Head of caudate nucleus (tissue), 42 donors: ENCODE data around the gene THEMIS.

ENCODE experiments used
- DNase-seq, 42 donors: peaks; one replicate each; pipeline versions ENCODE4 v3.0.0 to v3.0.0-alpha.2; 2020 to 2021; ENCODE audit warnings: mixed read lengths in 7 of 42
- intact Hi-C: fragments of 100-400 bp; cut with DNase I; formaldehyde crosslinking; loops from one replicate; pipeline ENCODE4 v1.15.0; 2022

THEMIS gene

GRCh38 chr6:127868338-127868737 is 32.5 kb downstream of the THEMIS start:
- intact Hi-C loops, result no loop called here
- no peak for DNase-seq

DNA sequence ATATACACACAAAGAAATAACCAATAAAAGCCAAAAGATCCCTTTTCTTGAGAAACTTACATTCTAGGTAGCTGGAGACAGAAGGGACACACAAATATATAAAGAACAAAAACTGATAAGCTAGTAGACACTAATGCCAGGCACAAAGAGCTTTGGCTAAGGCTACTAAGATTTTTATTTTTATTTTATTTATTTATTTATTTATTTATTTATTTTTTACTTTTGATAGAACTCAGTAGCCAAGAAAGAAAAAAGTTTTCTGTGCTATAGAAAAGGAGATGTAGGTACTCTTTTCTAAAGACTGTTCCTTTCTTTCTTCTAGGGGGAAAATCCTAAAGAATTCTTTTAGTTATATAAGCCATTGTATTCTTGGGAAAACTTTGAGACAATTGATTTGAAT is 34.1 kb downstream of the THEMIS start:
- DNase-seq, result no peak
- intact Hi-C loops, result no loop called here

GRCh38 chr6:127865108-127865507 is 35.8 kb downstream of the THEMIS start:
- intact Hi-C loops, result no loop called here
- no peak for DNase-seq

DNA sequence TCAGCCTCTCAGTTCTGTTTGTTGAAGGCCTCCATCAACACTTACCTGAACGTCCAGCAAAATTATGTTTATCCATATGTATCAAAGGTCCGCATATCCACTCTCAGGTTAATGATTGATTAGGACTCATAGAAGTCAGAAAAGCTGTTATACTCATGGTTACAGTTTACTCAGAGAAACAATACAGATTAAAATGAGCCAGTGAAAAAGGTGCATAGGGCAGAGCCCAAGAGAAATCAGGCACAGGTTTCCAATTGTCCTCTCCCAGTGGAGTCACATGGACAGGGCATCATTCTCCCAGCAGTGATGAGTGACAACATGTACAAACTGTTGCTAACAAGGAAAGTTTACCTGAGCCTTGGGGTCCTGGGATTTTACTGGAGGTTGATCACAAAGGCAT is 36.2 kb downstream of the THEMIS start:
- no peak for DNase-seq
- intact Hi-C loops, result no loop called here

GRCh38 chr6:127860723-127861122 is 40.1 kb downstream of the THEMIS start:
- intact Hi-C loops, result no loop called here
- no peak for DNase-seq

DNA sequence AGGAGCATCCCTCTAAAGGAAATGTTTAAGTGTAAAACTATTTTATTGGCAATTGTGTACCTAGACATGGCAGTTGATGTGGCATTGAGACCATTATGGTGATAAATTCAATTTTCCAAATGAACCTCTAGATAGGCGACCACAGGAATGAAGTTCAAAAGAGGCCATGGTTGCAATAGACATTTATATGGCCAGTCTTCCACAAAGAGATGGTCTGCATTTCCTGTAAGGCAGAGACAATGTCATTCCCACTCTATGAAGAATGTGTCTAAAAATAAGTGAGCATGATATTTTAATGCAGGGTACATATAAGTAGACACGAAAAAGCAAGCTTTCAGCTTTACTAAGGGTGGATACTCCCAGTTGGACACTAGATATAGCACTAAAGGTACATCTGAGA is 40.9 kb downstream of the THEMIS start:
- DNase-seq, result no peak
- intact Hi-C loops, result loop anchor here (10.0 kb wide), 2 partner anchors 665 to 885 kb away; partner anchors contain the start of gene PTPRK

DNA sequence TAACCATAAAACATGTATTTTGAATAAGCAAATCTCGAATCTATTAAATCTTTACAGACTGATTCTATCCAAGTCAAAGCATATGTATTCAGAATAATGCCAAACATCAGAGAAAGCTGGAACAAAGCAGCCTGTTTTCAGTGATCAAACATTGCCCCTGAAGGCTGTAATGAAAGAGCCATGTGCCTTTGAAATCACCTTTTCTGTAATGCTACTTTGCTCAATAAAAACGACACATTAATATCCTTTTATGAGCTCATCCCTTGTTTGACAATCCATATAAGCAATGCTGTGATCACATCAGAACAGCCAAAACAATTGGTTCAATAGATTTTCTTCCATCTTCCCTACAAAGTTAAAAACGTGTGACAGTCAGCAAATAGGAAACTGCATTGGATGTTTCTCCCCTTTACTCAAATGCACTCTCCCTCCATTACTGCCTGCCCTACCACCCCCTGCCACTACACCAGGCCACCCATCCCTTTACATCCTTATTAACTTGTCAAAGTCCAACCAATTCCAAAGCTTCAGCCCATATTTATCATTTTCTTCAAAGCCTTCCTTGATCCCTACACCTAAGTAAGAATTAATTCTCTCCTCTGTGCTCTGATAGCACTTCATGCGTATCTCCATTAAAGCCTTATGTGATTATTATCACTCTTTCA is 42.0 kb downstream of the THEMIS start:
- no peak for DNase-seq
- intact Hi-C loops, result loop anchor here (10.0 kb wide), 2 partner anchors 666 to 886 kb away; partner anchors contain the start of gene PTPRK

GRCh38 chr6:127857051-127857637 is 43.7 kb downstream of the THEMIS start:
- DNase-seq, result no peak
- intact Hi-C loops, result loop anchor here (10.0 kb wide), 2 partner anchors 668 to 888 kb away; partner anchors contain the start of gene PTPRK

DNA sequence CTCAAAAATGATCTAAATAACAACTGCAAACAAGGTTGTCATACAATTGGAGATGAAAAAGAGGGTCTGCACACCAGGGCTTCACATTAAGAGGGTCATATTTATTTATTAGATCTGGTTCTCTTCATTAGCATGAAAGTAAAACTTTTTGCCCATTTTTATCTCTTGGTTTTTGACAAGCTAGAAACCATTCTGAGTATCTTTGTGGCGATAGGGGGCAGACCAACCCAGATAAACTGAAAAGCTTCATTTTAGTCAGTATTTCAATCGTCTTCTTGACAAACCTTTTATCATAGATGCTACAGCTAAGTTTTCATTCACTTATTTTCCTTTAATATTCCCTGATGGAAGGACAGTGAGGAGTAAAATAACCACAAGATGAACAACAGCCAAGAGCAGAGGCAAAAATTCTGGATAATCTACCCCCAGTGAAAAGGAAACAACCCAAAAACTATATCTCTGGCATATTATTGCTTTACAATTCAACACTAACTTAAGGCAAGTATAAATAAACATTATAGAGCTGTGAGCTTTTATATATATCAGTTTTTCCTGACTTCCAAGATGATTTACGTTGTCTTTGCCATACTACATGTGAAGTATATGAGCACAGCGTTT is 45.2 kb downstream of the THEMIS start:
- DNase-seq, result peak in 35 of 42 donors; percentile 3 to 87 (median 55)

GRCh38 chr6:127854009-127854408 is 46.8 kb downstream of the THEMIS start:
- DNase-seq, result no peak
- intact Hi-C loops, result loop anchor here (10.0 kb wide), 2 partner anchors 671 to 891 kb away; partner anchors contain the start of gene PTPRK

More for the DNA sequence above, 45.2 kb downstream of the THEMIS start:
- intact Hi-C loops, result loop anchor here (10.0 kb wide), 2 partner anchors 669 to 889 kb away; partner anchors contain the start of gene PTPRK

- DNase-seq, result no peak
- intact Hi-C loops, result loop anchor here (10.0 kb wide), 2 partner anchors 674 to 894 kb away; partner anchors contain the start of gene PTPRK
Observed at GRCh38 chr6:127851197-127851596, 49.7 kb downstream of the THEMIS start.

DNA sequence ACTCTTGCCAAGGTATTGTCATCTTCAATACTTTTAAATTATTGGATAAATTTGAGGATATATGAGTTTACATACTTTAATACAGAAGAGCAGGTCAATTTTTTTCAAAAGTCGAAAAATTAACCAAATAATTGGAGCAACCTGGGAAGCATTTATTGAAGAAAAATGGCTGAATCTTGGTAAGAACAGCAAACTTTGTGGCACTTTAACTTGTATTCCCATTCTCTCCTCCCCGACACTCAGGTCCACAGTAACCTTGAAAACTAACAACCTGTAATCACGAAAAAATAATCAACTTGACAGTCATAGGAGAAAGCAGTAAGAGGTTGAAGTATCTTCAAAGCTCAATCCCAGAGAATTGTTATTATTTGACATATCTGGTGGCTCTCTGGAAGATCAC is 55.6 kb downstream of the THEMIS start:
- intact Hi-C loops, result no loop called here
- DNase-seq, result no peak

DNA sequence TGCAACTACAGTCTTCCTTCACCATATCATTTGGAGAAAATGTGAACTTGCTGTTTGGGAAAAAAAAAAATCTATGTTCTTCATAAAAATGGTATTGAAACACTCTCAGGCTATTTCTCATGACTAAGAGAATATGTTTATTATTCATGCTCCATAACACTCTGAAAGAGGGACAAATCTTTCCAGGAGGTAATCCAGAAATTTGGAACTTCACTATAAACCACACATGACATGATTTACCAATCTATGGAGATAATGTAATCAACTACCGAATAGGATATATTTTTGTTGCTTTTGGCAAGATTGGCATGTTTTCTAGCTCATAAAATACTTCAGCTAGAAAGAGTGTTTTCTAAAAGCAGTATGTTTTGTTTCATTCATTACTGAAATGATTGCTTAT is 56.3 kb downstream of the THEMIS start:
- intact Hi-C loops, result no loop called here
- no peak for DNase-seq

DNA sequence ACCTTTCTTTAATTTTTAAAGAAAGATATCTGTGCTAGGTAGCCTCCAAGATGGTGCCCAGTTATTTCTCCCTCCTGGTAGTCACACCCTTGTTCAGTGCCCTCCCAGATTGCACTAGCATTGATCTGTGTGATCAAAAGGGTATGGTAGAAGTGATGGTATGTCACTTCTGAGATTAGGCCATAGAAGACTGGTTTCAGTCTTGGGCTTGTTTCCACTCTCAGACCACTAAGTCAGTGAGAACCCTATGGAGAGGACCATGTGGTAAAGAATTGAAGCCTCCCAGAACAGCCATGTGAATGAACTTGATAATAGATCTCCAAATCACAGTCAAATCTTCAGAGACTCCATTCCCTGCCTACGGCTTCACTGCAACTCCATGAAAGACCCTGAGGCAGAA is 57.3 kb downstream of the THEMIS start:
- intact Hi-C loops, result no loop called here
- DNase-seq, result no peak

GRCh38 chr6:127842562-127842961 is 58.3 kb downstream of the THEMIS start:
- DNase-seq, result no peak
- intact Hi-C loops, result no loop called here

- intact Hi-C loops, result no loop called here
- DNase-seq, result no peak
Observed at GRCh38 chr6:127841811-127842210, 59.0 kb downstream of the THEMIS start.

GRCh38 chr6:127834136-127834535 is 66.7 kb downstream of the THEMIS start:
- DNase-seq, result no peak
- intact Hi-C loops, result no loop called here

GRCh38 chr6:127833336-127833735 is 67.5 kb downstream of the THEMIS start:
- intact Hi-C loops, result no loop called here

DNA sequence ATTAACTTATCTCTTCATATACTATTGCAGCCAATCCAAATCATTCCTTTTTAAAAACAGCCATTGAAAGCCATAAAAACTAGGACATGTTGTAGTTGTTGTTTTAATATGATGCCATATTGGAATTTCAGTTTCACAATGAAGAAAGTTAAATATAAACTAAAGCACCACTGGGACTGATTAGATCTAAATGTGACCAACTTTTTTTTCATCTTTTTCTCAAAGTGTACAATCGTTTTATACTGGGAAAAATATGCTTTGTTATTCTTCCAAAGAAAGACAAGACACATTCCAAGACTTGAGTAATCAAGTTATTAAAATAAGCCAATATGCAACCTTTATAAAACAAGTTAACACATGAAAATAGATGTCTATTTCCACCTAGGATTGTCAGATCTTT is 68.5 kb downstream of the THEMIS start:
- DNase-seq, result no peak
- intact Hi-C loops, result no loop called here

More at GRCh38 chr6:127833336-127833735, 67.5 kb downstream of the THEMIS start:
- no peak for DNase-seq

DNA sequence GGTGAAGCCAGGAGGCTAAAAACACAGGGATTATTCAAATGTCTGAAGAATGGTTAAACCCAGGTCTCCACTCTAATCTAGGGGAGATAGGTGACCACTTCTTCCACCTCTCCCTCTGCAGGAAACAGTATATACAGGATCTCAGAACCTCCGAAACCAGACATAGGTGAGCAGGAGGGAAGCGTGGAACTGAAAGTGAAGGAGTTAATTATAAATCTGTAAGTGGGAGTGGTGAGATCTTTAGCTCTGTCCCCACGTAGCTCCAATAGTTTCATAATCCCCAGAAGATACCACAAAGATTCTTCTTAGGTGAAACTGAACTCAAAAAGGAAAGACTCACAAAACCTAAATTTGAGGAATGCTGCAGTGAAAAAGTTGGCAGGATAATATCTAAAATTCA is 76.8 kb downstream of the THEMIS start:
- DNase-seq, result no peak

More for the DNA sequence above, 76.8 kb downstream of the THEMIS start:
- intact Hi-C loops, result no loop called here
